Measurements from ENCODE around the gene CCDC88C.
"Not testable (repeated sequence)": the region's sequence is repeated elsewhere in the genome, so short reads cannot be mapped to it uniquely, and the experiment has no call there.

The CCDC88C gene

GRCh38 chr14:91417120-91417982, at the start of gene CCDC88C:
CCDC88C (minus strand) TSS chr14:91417820; CDS start chr14:91417690, 130 bp downstream.
- peak; percentile 62 for DNase-seq

DNA sequence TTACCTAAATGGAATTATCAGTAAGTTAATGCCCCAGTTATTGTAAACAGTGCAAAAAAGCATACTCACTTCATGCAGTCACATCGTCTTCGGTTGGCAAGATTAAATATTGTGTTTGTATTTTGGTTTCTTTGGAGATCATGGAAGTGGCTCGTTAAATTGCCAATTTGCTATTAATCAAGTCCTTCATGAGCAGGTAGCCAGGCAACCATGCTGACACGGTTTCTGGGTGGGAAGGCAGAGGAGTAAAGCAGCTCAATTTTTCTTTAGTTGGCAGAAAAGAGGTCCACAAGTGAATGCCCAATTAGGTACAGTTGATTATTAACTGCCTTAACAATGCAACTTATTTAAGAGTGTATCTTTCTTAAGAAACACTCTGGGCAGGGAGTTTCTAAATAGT, 48.6 kb upstream of the CCDC88C start:
- no peak for DNase-seq

GRCh38 chr14:91464615-91465205, 47.1 kb upstream of the CCDC88C start:
- no peak for DNase-seq

DNA sequence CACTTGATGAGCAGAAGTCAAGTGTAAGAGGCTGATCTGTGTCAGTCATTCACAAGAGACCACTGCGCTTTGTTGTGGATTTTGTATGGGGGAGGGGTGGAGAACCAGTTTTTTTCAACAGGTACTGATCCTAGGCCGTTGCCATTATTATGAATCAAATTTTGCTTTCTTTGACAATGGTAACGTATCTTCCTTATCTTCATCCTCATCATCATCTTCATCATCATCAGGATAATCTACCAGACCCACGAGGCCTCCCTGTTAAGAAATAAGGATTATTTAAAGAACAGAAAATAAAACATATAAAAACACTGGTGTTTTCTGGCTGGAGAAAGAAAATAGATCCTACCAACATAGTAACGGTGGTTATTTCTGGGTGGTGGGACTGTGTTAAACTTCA, 41.0 kb upstream of the CCDC88C start:
- DNase-seq, result no peak

- no peak for DNase-seq
Observed at GRCh38 chr14:91456283-91456682, 38.7 kb upstream of the CCDC88C start.

GRCh38 chr14:91454580-91454979, 37.0 kb upstream of the CCDC88C start:
- no peak for DNase-seq

DNA sequence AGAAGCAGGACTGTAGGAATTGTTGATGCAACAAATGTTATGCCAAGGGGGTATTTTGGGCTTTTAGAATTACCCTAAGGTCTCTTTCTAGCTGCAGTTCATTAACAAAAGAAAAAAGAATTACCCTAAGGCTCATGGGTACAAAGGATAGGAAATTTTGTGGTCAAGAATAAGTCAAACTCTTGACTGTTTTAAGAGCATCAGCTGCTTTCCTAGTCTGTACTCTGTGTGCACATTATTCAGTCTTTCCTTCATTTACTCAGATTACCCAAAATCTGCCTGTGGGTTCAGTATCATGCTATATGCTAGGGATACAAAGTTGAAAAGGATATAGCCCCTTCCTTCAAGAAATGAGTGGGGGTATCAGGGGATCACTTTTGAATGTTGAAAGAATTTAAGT, 36.5 kb upstream of the CCDC88C start:
- DNase-seq, result no peak

- DNase-seq, result no peak
Observed at GRCh38 chr14:91453744-91454143, 36.1 kb upstream of the CCDC88C start.

DNA sequence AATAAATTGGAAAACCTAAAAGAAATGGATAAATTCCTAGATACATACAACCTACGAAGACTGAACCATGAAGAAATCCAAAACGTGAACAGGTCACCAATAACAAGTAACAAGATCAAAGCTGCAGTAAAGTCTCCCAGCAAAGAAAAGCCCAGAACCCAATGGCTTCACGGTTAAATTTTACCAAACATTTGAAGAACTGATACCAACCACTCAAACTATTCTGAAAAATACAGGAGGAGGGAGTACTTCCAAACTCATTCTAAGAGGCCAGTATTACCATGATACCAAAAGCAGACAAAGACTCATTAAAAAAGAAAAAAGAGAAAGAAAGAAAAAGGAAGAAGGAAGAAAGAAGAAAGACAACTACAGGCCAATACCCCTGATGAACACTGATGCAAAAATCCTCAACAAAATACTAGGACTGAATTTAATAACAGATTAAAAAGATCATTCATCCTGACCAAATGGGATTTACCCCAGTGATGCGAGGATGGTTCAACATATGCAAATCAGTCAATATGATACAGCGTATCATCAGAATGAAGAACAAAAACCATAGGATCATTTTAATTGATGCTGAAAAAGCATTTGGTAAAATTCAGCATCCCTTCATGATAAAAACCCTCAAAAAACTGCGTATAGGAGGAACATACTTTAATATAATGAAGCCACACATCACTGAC, 26.9 kb upstream of the CCDC88C start:
- no peak for DNase-seq

DNA sequence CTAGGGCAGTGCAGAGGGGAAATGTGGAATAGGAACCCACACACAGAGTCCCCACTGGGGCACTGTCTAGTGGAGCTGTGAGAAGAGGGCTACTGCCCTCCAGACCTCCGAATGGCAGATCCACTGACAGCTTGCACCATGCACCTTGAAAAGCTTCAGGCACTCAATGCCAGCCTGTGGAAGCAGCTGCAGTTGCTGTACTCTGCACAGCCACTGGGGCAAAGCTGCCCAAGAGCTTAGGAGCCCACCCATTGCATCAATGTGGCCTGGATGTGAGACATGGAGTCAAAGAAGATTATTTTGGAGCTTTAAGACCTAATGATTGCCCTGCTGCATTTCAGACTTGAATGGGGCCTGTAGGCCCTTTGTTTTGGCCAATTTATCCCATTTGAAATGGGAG, 21.7 kb upstream of the CCDC88C start:
- DNase-seq, result no peak

DNA sequence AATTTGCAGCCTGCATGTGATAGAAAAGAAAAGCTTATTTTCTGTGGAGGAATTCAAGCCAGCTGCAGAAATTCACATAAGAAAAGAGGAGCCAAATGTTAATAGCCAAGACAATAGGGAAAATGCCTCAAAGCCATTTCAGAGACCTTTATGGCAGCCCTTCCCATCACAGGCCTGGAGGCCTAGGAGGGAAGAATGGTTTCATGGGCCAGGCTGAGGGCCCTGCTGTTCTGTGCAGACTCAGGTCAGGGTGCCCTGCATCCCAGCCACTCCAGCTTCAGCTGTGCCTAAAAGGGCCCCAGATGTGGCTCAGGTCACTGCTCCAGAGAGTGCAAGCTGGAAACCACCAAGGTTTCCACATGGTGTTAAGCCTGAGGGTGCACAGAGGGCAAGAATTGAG, 21.2 kb upstream of the CCDC88C start:
- no peak for DNase-seq

GRCh38 chr14:91436266-91436665, 18.6 kb upstream of the CCDC88C start:
- DNase-seq, result not testable (repeated sequence)

- no peak for DNase-seq
Observed at GRCh38 chr14:91429385-91429784, 11.8 kb upstream of the CCDC88C start.

DNA sequence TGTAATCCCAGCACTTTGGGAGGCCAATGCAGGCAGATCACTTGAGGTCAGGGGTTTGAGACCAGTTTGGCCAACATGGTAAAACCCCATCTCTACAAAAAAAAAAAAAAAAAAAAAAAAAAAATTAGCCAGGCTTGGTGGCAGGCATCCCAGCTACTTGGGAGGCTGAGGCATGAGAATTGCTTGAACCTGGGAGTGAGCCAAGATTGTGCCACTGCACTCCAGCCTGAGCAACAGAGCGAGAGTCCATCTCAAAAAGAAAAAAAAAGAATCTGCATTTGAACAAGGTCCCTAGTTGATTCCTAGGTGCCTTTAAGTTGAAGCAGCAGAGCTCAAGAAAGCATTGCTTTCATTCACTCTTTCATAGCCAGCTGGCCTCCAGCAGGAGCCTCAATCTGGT, 11.3 kb upstream of the CCDC88C start:
- not testable (repeated sequence) for DNase-seq

- not testable (repeated sequence) for DNase-seq
Observed at GRCh38 chr14:91425531-91425944, 7.9 kb upstream of the CCDC88C start.

DNA sequence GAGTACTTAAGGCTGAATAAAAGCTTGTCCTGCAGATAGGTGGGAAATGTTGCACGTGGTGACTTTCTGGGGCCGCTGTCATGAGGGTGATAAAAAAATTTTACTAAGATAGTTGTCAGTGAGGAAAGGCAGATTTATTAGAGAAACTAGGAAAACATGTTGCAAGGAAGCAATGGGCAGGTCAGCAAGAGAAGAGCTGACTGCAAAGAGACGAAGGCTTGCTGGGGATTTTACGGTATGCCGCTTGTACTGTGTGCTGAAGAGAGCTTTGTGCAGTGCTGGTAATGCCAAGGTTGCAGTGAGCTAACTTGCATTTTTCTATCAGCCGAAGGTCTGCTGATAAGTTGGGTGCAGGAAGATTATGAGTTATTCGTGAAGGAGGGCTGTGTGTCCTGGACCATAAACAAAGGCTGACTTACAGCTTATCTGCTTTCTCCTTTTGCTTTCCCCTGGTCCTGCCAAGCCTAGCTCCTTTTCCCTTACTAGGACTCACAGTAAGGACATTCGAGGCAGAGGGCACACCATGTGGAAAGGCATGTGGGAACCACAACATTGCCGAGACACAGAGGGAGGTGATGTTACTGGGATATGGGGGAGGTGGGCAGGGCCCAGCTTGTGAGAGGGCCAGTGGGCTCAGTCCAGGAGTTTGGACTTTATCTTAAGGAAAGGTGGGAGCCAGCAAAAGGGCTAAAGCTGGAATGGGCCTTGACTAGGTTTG, 7.4 kb upstream of the CCDC88C start:
- no peak for DNase-seq

GRCh38 chr14:91420686-91421085, 3.1 kb upstream of the CCDC88C start:
- no peak for DNase-seq

DNA sequence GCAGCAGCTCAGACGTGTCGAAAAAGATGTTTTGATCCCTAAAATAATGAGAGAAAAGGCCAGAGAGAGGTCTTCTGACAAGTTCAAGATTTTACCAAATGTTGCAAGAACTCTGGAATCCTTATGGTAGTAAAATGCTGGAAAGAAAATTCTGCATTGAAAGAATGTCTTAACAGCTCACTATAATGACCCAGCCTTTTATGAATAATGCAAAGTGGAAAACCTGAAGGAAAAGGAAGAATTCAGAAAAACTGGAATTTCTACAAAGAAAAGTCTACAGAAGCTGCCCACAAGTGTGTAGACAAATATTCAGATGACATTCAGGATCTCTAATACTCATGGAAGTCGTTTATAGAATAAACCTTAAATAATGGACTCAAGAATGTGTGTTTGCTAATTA, 1.8 kb upstream of the CCDC88C start:
- DNase-seq, result no peak

DNA sequence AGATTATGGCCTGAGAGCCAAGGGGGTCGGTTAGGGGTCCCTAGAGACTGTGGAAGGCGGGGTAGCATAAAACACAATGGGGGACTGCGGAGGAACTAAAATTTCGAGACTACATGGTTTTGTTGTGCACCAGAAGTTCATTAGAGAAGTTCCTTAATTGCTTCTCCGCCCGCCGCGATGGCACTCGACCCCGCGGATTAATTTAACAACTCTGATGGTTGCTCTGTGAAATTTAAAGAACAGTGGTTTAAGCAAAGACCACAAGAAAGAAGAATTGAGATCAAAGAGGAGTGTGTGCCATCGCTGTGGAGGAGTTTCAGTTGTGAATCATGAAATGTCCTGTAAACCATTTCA, 1.4 kb upstream of the CCDC88C start:
- DNase-seq, result no peak

GRCh38 chr14:91418387-91419043, 895 bp upstream of the CCDC88C start:
- peak; percentile 83 for DNase-seq

DNA sequence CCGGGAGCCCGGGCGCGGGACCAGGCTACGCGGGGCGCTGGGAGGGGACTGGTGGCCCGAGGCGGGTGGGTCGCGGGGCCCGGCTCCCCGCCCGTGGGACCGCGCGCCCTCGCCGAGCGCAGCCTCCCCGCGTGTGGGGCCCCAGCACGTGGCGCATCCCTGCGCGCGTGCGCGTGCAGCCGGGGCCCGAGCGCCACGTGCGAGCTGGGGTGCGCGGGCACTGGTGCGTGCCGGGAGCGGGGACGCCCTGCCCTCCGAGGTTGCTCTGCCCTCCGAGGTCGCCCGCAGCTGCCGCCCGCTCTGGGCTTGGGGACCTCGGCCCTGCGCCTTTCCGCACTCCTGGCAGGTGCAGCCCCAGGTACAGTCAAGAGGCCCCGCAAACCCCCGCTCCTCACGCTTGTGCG, 365 bp upstream of the CCDC88C start:
- peak; percentile 64 for DNase-seq

GRCh38 chr14:91416744-91417119, 888 bp downstream of the CCDC88C start:
- DNase-seq, result no peak
